ENCODE data around the gene NUBP2. TPM values are rescaled to one million over a fixed set of nuclear protein-coding genes. Genes with fewer than 3 reads are reported as not detected.

The NUBP2 gene
- total RNA-seq, 2 experiments from 2014 or later: 45.9 to 48.0 TPM

GRCh38 chr16:1775846-1776671 is 6.7 kb upstream of the NUBP2 start:
- no peaks in the 10 kb centered on the region for H3K9me3 Mint-ChIP-seq
- no peak for DNase-seq
- ChIA-PET CTCF (interaction anchor here (1.2 kb wide), 1 partner anchor 154 kb away, joined by 3 read pairs; no protein-coding TSS in a partner anchor), POLR2A (no interaction called here)
- no peak overlapping the region for H3K4me3 Mint-ChIP-seq
- H3K27me3 Mint-ChIP-seq: no peaks in the 10 kb centered on the region
- intact Hi-C loops (cut with micrococcal nuclease): no loop called here
- peaks cover 9% of the 10 kb centered on the region for H3K36me3 Mint-ChIP-seq
- H3K27ac Mint-ChIP-seq: no peak overlapping the region
- H3K4me1 Mint-ChIP-seq (ENCODE audit: low read depth): peaks cover 3% of the 10 kb centered on the region

- Mint-ChIP-seq H3K27ac (peak overlapping the region; percentile 18), H3K4me3 (no peak overlapping the region), H3K36me3 (peaks cover 9% of the 10 kb centered on the region), H3K27me3 (no peaks in the 10 kb centered on the region), H3K4me1 (ENCODE audit: low read depth) (peaks cover 9% of the 10 kb centered on the region), H3K9me3 (no peaks in the 10 kb centered on the region)
- POLR2A ChIA-PET: no interaction called here
- intact Hi-C loops (cut with micrococcal nuclease): no loop called here
- CTCF ChIA-PET: no interaction called here
- DNase-seq: no peak
Measured at GRCh38 chr16:1776672-1776955, 6.1 kb upstream of the NUBP2 start.

- DNase-seq: no peak
- Mint-ChIP-seq H3K4me3 (no peak overlapping the region), H3K27ac (peak overlapping the region; percentile 18), H3K27me3 (no peaks in the 10 kb centered on the region), H3K9me3 (no peaks in the 10 kb centered on the region), H3K4me1 (ENCODE audit: low read depth) (peaks cover 11% of the 10 kb centered on the region), H3K36me3 (peaks cover 6% of the 10 kb centered on the region)
- CTCF ChIA-PET: no interaction called here
- POLR2A ChIA-PET: no interaction called here
- intact Hi-C loops (cut with micrococcal nuclease): no loop called here
Measured at GRCh38 chr16:1776991-1777374, 5.8 kb upstream of the NUBP2 start.

- intact Hi-C loops (cut with micrococcal nuclease): no loop called here
- ChIA-PET POLR2A (no interaction called here), CTCF (no interaction called here)
- Mint-ChIP-seq H3K27me3 (no peaks in the 10 kb centered on the region), H3K9me3 (no peaks in the 10 kb centered on the region), H3K4me1 (ENCODE audit: low read depth) (peaks cover 11% of the 10 kb centered on the region), H3K36me3 (no peaks in the 10 kb centered on the region), H3K4me3 (no peak overlapping the region), H3K27ac (no peak overlapping the region)
- DNase-seq: no peak
Measured at GRCh38 chr16:1777375-1778199, 5.2 kb upstream of the NUBP2 start.

GRCh38 chr16:1778200-1779179 is 4.3 kb upstream of the NUBP2 start:
- Mint-ChIP-seq H3K27me3 (no peaks in the 10 kb centered on the region), H3K27ac (no peak overlapping the region), H3K4me3 (no peak overlapping the region), H3K36me3 (peaks cover 3% of the 10 kb centered on the region), H3K9me3 (no peaks in the 10 kb centered on the region), H3K4me1 (ENCODE audit: low read depth) (peaks cover 15% of the 10 kb centered on the region)
- CTCF ChIA-PET: no interaction called here
- DNase-seq: no peak
- POLR2A ChIA-PET: interaction anchor here (5.4 kb wide), 1 partner anchor 8 kb away, joined by 56 read pairs; the partner anchor contains the start of genes EME2, MRPS34 and NME3
- intact Hi-C loops (cut with micrococcal nuclease): no loop called here

- intact Hi-C loops (cut with micrococcal nuclease): no loop called here
- Mint-ChIP-seq H3K27me3 (no peaks in the 10 kb centered on the region), H3K9me3 (no peaks in the 10 kb centered on the region), H3K4me3 (no peak overlapping the region), H3K4me1 (ENCODE audit: low read depth) (peaks cover 14% of the 10 kb centered on the region), H3K27ac (no peak overlapping the region), H3K36me3 (peaks cover 3% of the 10 kb centered on the region)
- POLR2A ChIA-PET: interaction anchor here (5.4 kb wide), 1 partner anchor 9 kb away, joined by 56 read pairs; the partner anchor contains the start of genes EME2, MRPS34 and NME3
- CTCF ChIA-PET: no interaction called here
- DNase-seq: no peak
Measured at GRCh38 chr16:1779234-1779701, 3.5 kb upstream of the NUBP2 start.

- ChIA-PET POLR2A (interaction anchor here (1.0 to 5.4 kb wide), 3 partner anchors 9 to 375 kb away, joined by 3 to 56 read pairs (median 3); partner anchors contain the start of genes EME2, MRPS34, NME3 and TRAF7), CTCF (no interaction called here)
- H3K4me1 Mint-ChIP-seq (ENCODE audit: low read depth): peaks cover 16% of the 10 kb centered on the region
- H3K27me3 Mint-ChIP-seq: no peaks in the 10 kb centered on the region
- no peak for DNase-seq
- H3K36me3 Mint-ChIP-seq: peaks cover 3% of the 10 kb centered on the region
- H3K27ac Mint-ChIP-seq: peak overlapping the region; percentile 49
- peak overlapping the region; percentile 32 for H3K4me3 Mint-ChIP-seq
- intact Hi-C loops (cut with micrococcal nuclease): no loop called here
- no peaks in the 10 kb centered on the region for H3K9me3 Mint-ChIP-seq
Measured at GRCh38 chr16:1779741-1780676, 2.8 kb upstream of the NUBP2 start.

GRCh38 chr16:1780677-1781072 is 2.1 kb upstream of the NUBP2 start:
- ChIA-PET POLR2A (interaction anchor here (1.0 to 5.4 kb wide), 3 partner anchors 10 to 375 kb away, joined by 3 to 56 read pairs (median 3); partner anchors contain the start of genes EME2, MRPS34, NME3 and TRAF7), CTCF (no interaction called here)
- H3K27me3 Mint-ChIP-seq: no peaks in the 10 kb centered on the region
- peaks cover 3% of the 10 kb centered on the region for H3K36me3 Mint-ChIP-seq
- no peaks in the 10 kb centered on the region for H3K9me3 Mint-ChIP-seq
- no peak overlapping the region for H3K27ac Mint-ChIP-seq
- DNase-seq: no peak
- intact Hi-C loops (cut with micrococcal nuclease): no loop called here
- H3K4me1 Mint-ChIP-seq (ENCODE audit: low read depth): peaks cover 20% of the 10 kb centered on the region
- H3K4me3 Mint-ChIP-seq: peak overlapping the region; percentile 76

GRCh38 chr16:1781254-1781653 is 1.5 kb upstream of the NUBP2 start:
- Mint-ChIP-seq H3K4me1 (ENCODE audit: low read depth) (peaks cover 20% of the 10 kb centered on the region), H3K27me3 (no peaks in the 10 kb centered on the region), H3K4me3 (peak overlapping the region; percentile 76), H3K27ac (no peak overlapping the region), H3K36me3 (peaks cover 3% of the 10 kb centered on the region), H3K9me3 (no peaks in the 10 kb centered on the region)
- DNase-seq: no peak
- ChIA-PET CTCF (interaction anchor here (3.5 kb wide), 1 partner anchor 8 kb away, joined by 42 read pairs; the partner anchor contains the start of genes EME2, MRPS34 and NME3), POLR2A (interaction anchor here (0.7 to 5.4 kb wide), 4 partner anchors 10 to 374 kb away, joined by 3 to 56 read pairs (median 3); partner anchors contain the start of genes EME2, MRPS34, NME3 and TRAF7)
- intact Hi-C loops (cut with micrococcal nuclease): no loop called here

GRCh38 chr16:1781758-1782407 is 877 bp upstream of the NUBP2 start:
- peak overlapping the region; percentile 76 for H3K4me3 Mint-ChIP-seq
- H3K4me1 Mint-ChIP-seq (ENCODE audit: low read depth): peaks cover 20% of the 10 kb centered on the region
- peak; percentile 47 for DNase-seq
- ChIA-PET POLR2A (interaction anchor here (0.7 to 5.4 kb wide), 10 partner anchors 8 to 403 kb away, joined by 3 to 56 read pairs (median 4); partner anchors contain the start of genes EME2, FAHD1, HAGH and MRPS34), CTCF (interaction anchor here (0.9 to 3.5 kb wide), 11 partner anchors 9 to 374 kb away, joined by 3 to 42 read pairs (median 3); partner anchors contain the start of genes EME2, JPT2, MAPK8IP3 and MRPS34)
- H3K27me3 Mint-ChIP-seq: no peaks in the 10 kb centered on the region
- no peaks in the 10 kb centered on the region for H3K9me3 Mint-ChIP-seq
- peaks cover 3% of the 10 kb centered on the region for H3K36me3 Mint-ChIP-seq
- H3K27ac Mint-ChIP-seq: peak overlapping the region; percentile 65
- intact Hi-C loops (cut with micrococcal nuclease): loop anchor here (1.0 to 2.0 kb wide), 3 partner anchors 9 to 161 kb away; partner anchors contain the start of genes HAGH, MRPS34 and MSRB1

Data from activated CD4-positive, alpha-beta memory T cell treated with anti-CD3 and anti-CD28 coated beads for 36 hours (primary cell).